ENCODE results near the gene PSMG2. TPM values are rescaled to one million over a fixed set of nuclear protein-coding genes. Genes with fewer than 3 reads are reported as not detected.

PSMG2 gene
- polyA plus RNA-seq, 2 of the 4 experiments (the other 2 are of a cell fraction): 69.2 to 75.7 TPM

DNA sequence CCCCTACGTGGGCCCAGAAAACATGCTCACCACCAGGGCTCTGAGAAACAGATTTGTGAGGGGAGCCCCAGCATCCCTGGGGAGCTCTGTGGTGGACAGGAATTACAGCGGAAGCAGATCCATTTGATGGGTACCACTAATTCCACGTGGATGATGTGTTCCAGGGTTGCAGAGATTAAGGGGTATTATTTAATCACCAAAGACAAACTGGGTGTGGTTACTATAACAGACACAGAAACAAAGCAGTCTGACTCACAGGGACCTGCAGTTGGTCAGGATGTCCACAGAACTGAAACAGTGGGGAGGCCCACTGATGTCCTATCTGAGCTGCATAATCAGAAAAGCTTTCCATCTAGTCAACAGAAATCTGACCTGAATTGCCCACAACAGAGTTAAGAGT, 65.8 kb downstream of the PSMG2 start:
- TF ChIP-seq CHD4 (IDR thresholded peaks at IDR 0.05; ENCODE audit: borderline replicate concordance): no peak
- TF ChIP-seq JUNB (IDR thresholded peaks at IDR 0.05): no peak
- TF ChIP-seq MAFK (IDR thresholded peaks at IDR 0.05; ENCODE audit: partially characterized antibody): no peak
- no peak for TF ChIP-seq ATOH8 (CRISPR knock-in tag; IDR thresholded peaks at IDR 0.05; ENCODE audit: low read depth)
- no peak for TF ChIP-seq HOXB13 (CRISPR knock-in tag; IDR thresholded peaks at IDR 0.05; ENCODE audit: low read depth)
- TF ChIP-seq MAZ (IDR thresholded peaks at IDR 0.05; ENCODE audit: borderline replicate concordance, low read depth, low read length): no peak
- TF ChIP-seq ZFP36 (IDR thresholded peaks at IDR 0.05; ENCODE audit: borderline replicate concordance, partially characterized antibody): no peak
- TF ChIP-seq CEBPB (IDR thresholded peaks at IDR 0.05): no peak
- TF ChIP-seq BCL3 (IDR thresholded peaks at IDR 0.05): no peak
- TF ChIP-seq ELK1 (IDR thresholded peaks at IDR 0.05; ENCODE audit: low read depth, low read length): no peak
- no peak for TF ChIP-seq MYC (IDR thresholded peaks at IDR 0.05; ENCODE audit: borderline replicate concordance, low read length)
- TF ChIP-seq, protein P1, sequence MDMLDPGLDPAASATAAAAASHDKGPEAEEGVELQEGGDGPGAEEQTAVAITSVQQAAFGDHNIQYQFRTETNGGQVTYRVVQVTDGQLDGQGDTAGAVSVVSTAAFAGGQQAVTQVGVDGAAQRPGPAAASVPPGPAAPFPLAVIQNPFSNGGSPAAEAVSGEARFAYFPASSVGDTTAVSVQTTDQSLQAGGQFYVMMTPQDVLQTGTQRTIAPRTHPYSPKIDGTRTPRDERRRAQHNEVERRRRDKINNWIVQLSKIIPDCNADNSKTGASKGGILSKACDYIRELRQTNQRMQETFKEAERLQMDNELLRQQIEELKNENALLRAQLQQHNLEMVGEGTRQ (IDR thresholded peaks at IDR 0.05): no peak
- no peak for TF ChIP-seq E2F6 (IDR thresholded peaks at IDR 0.05; ENCODE audit: borderline replicate concordance, low read depth)
- TF ChIP-seq NR3C1 (IDR thresholded peaks at IDR 0.05): no peak
- TF ChIP-seq ESRRA (IDR thresholded peaks at IDR 0.05; ENCODE audit: borderline replicate concordance, low read length): no peak
- no peak for TF ChIP-seq EHMT2 (IDR thresholded peaks at IDR 0.05; ENCODE audit: low read depth)
- TF ChIP-seq CHD2 (IDR thresholded peaks at IDR 0.05; ENCODE audit: low read length, partially characterized antibody): no peak
- TF ChIP-seq, protein P2, sequence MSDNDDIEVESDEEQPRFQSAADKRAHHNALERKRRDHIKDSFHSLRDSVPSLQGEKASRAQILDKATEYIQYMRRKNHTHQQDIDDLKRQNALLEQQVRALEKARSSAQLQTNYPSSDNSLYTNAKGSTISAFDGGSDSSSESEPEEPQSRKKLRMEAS (IDR thresholded peaks at IDR 0.05): no peak
- TF ChIP-seq PHF8 (IDR thresholded peaks at IDR 0.05; ENCODE audit: borderline replicate concordance, low read depth): no peak
- no peak for TF ChIP-seq CBX8 (IDR thresholded peaks at IDR 0.05)
- FAIRE-seq: no peak
- ATAC-seq: no peak
- DNase-seq (ENCODE audit: low read depth in 1 of 2, low spot score in 1 of 2): no peak
- Histone ChIP-seq H3K4me1 (no peaks in the 10 kb centered on the region), H3K4me3 (no peak overlapping the region), H3K9me3 (no peaks in the 10 kb centered on the region), H3K4me2 (no peak overlapping the region), H3K27ac (no peak overlapping the region)
- ChIA-PET CTCF (interaction anchor here (0.6 to 2.8 kb wide), 5 partner anchors 24 to 165 kb away, joined by 3 to 8 read pairs (median 5); no protein-coding TSS in a partner anchor), POLR2A (no interaction called here)
- WGBS (ENCODE audit: missing lambda C conversion rate): 49% methylated on average over 3 of the region's 3 CpGs

GRCh38 chr18:12769136-12769535, 66.3 kb downstream of the PSMG2 start:
- FAIRE-seq: no peak

More at GRCh38 chr18:12769136-12769535, 66.3 kb downstream of the PSMG2 start:
- 75% methylated on average over 3 of the region's 3 CpGs for WGBS (ENCODE audit: missing lambda C conversion rate)
- H3K4me3 ChIP-seq: no peak overlapping the region
- H3K4me1 ChIP-seq: no peaks in the 10 kb centered on the region
- CTCF ChIA-PET: interaction anchor here (0.6 to 2.8 kb wide), 5 partner anchors 24 to 165 kb away, joined by 3 to 8 read pairs (median 5); no protein-coding TSS in a partner anchor
- no peak overlapping the region for H3K27ac ChIP-seq
- DNase-seq (ENCODE audit: low read depth in 1 of 2, low spot score in 1 of 2) (no peak), ATAC-seq (no peak)
- TF ChIP-seq EHF (CRISPR knock-in tag; IDR thresholded peaks at IDR 0.05) (no peak), POLR2AphosphoS2 (conservative IDR thresholded peaks at IDR 0.05; ENCODE audit: low read length) (no peak), RFX5 (IDR thresholded peaks at IDR 0.05) (no peak), CBX2 (IDR thresholded peaks at IDR 0.05; ENCODE audit: borderline replicate concordance, low read depth) (no peak), ESRRA (IDR thresholded peaks at IDR 0.05; ENCODE audit: borderline replicate concordance, low read length) (no peak), MYC (IDR thresholded peaks at IDR 0.05; ENCODE audit: borderline replicate concordance, low read length) (no peak), MAFK (IDR thresholded peaks at IDR 0.05; ENCODE audit: partially characterized antibody) (no peak), BHLHE40 (IDR thresholded peaks at IDR 0.05; ENCODE audit: low read depth, low read length) (no peak), CBX8 (IDR thresholded peaks at IDR 0.05) (no peak), SMC3 (IDR thresholded peaks at IDR 0.05) (no peak), PHF8 (IDR thresholded peaks at IDR 0.05; ENCODE audit: borderline replicate concordance, low read depth) (no peak), ZSCAN20 (CRISPR knock-in tag; IDR thresholded peaks at IDR 0.05) (no peak), SREBF2 (IDR thresholded peaks at IDR 0.05) (no peak), FOSB (CRISPR knock-in tag; IDR thresholded peaks at IDR 0.05) (no peak), NPAS2 (CRISPR knock-in tag; IDR thresholded peaks at IDR 0.05; ENCODE audit: borderline replicate concordance) (no peak), RCOR1 (IDR thresholded peaks at IDR 0.05; ENCODE audit: low read depth, low read length) (no peak)
- TF ChIP-seq, protein P1 (IDR thresholded peaks at IDR 0.05): no peak
- no peak overlapping the region for H3K4me2 ChIP-seq
- no peaks in the 10 kb centered on the region for H3K9me3 ChIP-seq
- POLR2A ChIA-PET: no interaction called here

Measured in A549 (cell line).